CD4-positive, alpha-beta T cell treated with Interleukin-15 for 4 hours (primary cell): Measurements from ENCODE around the gene TLE4.
A peak's percentile ranks its signal among the peaks of the same experiment; 100 is the strongest.

Source experiments
- DNase-seq: peaks from one replicate; pipeline ENCODE4 v3.0.0-alpha.2; 2020; ENCODE audit warnings: low spot score

TLE4 gene

DNA sequence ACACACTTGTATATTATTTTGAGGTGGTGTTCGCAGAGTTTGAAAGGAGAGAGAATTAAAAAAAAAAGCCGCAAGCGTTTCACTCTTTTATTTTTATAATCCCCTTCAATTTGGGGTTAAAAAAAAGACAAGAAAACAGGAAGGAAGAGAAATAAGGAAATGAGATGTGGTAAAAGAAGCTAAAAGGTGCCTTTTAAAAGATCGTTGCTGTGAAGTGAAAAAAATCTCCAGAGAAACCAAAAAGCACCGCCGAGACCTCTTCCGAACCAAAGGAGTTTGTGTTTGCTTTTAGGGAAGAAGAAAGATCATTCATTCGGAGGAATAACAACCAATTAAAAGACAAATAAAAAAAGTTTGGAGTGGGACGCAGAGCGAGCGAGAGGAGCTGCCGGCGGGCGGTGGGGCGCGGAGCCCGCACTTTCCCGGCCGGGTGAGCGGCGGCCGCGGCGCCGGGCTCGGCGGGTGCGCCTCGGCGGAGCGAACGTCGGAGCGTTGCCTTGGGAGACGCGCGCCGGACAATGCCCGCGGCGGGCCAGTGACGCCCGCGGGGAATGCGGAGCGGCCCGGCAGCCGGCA lies 355 bp downstream of the TLE4 start:
- peak; percentile 34 for DNase-seq

DNA sequence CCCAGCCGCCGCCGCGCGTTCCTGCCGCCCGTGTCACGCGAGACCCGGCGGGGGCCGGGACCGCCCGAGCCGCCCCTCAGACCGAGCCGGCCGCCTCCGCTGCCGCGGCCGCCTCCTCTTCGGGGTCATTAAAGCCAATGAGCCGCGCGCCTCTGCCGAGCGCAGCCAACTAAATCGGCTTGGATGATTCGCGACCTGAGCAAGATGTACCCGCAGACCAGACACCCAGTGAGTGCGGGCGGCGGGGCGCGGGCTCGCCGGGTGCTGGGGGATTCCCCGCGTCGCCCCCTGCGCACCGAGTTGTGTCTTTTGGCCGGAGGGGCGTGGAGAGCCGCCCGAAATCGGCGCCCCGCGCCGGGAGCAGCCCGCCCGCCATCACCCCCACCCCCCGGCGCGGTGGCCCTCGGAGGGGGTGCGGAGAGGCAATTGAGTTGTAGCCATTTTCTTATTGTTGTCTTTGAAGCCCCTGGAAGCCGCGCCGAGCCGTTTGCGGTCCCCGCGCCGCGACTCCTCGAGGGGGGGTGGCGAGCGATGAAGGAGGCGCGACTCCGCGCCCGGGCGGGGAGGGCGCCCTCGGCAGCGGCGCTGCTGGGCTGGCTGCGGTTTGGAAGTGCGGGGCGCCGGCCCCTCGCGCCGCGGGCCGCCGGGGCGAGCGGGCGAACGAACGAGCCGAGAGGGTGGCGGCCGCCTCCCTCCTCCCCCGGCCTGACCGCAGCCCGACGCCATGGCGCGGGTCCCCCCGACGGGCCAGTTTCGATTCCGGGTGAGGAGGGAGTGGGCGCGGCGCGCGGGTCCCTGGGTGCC lies 1.0 kb downstream of the TLE4 start:
- DNase-seq: peak; percentile 49

DNA sequence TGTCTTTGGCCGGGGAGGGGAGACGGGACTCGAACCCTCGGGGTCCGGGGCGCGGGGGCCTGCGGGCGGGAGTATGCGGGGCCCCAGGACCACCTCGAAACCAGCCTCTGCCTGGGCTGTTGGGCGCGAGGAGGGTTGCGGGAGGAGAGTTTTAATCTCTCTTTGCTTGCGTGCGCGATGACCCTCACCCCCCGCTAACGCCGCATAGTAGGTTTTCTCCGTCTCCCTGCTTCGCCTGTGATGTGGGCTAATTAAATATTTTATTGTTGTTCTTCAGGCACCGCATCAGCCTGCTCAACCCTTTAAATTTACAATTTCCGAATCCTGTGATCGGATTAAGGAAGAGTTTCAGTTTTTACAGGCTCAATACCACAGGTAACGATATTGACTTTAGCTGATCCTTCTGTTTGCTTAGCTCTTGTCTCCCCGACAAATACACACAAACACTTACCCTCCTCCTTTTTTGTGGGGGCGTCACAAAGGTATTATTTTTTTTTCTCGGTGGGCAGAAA lies 1.7 kb downstream of the TLE4 start:
- peak; percentile 7 for DNase-seq

DNA sequence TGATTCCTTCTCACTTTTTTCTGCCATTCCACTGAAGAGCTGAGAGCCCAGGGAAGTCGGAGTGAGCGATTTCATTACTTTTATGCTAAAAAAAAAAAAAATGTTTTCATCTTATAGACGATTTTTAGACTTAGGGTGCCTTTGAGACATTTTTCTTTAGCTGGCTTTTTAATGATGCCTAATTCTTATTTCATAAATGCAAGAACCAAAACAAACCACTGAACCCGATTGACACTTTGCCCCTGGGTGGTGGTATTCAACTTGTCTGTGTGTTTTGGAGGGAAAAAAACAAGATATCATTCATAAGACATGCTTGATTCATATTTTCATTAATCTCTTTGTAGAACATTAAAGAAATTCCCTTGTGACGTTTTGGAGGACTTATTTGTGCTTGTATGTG lies 2.4 kb downstream of the TLE4 start:
- no peak for DNase-seq

DNA sequence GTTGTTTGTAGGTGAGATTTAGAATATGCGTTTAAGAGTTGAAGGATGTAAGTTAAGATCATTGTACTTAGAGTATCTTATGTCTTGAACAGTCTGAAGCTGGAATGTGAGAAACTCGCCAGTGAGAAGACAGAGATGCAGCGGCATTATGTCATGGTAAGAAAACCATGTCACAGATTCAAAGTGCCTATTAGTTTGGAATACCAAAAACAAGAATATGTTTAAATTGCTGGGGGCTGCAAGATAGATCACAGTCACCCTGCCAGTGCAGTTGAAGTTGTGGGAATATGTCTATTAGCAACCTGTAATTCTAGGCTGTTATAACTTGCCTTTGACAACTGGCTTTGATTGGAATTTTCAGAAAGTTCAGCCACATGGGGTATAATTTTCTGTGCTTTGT lies 3.0 kb downstream of the TLE4 start:
- no peak for DNase-seq

DNA sequence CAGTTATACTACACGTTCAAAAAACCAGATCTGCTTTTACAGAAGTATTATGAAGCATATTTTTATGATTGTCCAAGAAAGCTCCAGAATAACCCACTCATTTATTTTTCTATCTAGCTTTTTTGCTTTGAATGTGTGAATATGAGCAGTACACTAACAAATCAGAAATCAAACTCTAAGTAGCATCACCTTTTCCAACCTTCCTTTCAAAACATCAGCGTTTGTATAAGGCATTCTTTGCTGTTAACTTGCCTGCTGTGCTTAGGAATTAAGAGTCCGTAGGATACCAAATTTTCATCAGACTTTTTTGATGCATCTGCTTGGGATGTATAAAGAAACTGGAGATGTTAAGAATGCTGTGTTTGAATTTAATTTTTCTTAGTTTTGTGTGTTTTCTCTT lies 3.8 kb downstream of the TLE4 start:
- no peak for DNase-seq

DNA sequence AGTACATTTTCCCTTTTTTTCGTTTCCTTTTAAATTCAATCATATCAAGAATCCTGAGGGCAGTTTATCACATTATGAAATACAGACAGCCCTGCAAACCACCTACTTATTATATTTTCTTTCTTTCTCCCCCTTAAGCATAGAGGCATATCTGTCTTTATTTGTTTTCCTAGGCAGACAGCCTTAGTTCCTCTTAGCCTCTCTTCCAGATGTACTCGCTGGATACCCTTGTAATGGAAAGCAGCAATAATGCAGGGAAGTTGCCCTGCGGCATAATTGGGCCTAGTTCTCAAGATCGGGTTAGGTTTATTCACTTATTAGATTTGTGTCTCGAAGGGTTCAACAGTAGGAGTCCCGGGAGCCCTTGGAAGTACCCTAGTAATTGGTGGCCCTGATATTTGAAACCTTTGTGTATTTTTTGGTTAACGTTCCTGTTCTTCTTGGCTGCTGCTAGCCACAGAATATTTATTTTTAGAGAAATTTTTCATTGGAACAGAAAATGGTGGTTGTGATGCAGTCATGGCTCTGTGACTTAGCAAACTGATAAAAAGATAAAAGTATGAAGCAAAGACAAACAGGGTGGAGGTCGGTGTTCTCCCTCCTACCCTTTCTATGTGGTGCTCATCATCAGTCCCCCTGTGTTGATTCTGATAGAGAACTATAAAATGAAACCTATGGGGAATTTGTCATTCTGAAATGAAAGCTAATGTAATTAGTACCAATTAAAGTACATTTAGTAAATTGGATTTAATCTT lies 6.4 kb downstream of the TLE4 start:
- no peak for DNase-seq

DNA sequence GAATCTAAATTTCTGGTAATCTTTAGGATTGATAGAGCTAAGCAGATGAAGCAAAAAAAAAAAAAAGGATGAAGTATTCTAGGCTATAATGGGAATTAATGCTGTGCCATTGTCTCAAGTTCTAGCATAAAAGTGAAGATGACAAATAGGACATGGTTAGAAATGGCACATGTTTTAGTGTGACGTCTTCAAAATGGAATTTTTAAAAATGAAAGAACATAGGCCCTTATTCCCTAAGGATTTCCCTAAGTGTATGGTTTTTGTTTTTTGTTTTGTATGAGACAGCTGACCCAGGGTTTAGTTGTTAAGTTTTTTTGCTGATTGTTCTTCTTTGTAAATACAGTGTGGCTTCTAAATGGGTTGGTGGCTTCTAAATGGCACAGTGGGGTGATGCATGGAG lies 7.1 kb downstream of the TLE4 start:
- no peak for DNase-seq

DNA sequence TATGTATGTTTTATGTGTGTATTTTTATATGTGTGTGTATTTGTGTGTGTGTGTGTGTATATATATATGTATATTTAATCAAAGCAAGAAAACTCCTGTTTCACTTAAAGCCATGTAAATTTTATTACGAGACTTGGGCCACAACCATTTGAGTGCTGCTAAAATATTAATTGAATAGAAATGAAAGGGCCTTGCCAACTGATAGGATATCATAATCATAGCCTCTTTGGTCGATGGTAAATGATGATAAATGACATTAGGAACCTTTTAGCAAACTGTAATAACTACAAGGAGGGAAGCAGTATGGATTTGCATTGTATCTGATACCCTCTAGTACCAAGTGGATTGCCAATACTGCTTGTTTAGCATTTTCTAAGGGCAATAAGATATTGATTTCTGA lies 7.9 kb downstream of the TLE4 start:
- no peak for DNase-seq

DNA sequence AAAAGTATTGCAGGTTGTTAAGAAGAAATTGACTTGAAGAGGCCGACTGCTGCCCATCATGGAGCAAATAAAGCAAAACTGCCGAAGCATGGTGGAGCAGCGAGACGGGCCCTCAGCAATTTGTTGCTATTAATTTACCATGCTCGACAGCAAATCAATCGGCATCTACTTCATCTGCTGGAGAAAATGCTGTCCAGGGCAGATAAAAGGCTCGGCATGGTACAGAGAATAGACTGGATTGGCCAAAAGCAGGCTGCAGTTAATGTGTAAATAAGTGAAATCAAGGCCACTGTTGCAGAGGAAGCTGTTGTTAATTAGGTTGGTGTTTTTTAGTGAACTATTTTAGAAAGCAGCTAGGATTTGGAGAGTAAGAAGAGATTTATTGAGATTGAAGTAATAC lies 8.3 kb downstream of the TLE4 start:
- DNase-seq: no peak

DNA sequence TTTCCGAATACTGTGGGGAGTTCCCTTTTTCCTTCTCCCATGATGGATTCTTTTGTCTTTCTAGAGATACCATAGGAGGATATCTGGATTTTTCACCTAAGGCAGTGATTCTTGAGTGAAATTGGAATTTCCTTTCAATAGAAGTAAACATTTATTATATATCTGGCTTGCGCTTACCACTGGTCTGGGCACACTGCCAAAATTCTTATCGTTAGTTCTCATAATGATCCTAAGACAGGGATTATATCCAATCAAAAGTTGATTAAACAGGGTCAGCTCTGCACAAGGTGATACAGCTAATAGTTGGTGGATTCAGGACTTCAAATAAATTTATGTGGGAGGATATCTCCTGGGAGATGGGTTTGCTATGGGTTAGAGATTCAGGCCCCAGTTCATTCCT lies 9.6 kb downstream of the TLE4 start:
- DNase-seq: peak; percentile 25

DNA sequence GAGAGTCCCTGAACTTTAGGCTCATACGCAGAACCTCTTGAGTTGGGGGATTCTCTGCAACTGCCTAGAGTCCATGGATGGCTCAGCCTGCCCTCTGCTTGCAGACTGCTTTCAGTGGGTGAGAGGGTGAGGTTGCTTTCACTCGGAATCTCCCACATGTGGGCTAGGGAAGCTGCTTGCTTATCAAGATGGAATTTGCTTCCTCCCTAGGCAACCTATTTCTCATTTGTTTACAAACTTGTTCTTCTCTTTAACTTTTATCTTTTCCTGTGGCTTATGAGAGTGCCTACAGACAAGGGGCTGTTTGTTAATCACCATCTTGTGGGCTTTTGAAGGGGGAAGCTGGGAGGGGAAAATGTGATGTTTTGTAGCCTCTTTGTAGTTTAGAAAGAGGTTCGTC lies 10.0 kb downstream of the TLE4 start:
- DNase-seq: peak; percentile 59

DNA sequence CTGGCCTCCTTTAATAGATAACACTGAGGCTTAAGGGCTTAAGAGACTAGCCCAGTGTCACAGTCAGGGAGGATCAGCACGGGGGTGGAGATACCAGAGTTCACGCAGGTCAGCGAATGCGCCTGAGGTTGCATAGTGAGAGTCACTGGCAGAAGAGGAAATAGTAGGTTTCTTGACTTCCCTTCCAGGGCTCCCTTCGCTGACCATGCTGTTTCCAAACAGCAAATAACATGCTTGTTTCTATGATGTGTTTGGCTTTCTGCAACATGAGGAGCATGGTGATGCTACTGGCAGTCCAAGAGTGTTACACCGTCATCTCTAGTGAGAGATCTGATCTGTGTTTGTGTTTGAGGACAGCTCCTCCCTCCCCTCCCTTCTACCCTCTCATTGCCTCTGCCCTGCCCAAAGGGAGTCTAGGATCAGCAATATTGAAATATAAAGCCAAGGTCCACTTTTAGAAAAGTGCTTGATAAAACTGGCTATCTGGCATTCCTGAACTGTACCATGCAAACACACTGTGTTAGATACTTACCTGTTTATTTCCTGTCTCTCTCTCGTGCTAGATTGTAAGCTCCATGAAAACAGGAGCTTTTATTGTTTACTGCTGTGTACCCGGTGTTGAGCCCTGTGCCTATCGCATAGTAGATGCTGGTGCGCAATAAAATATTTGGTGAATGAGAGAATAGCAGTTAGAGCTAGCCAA lies 12.3 kb downstream of the TLE4 start:
- peak; percentile 28 for DNase-seq

DNA sequence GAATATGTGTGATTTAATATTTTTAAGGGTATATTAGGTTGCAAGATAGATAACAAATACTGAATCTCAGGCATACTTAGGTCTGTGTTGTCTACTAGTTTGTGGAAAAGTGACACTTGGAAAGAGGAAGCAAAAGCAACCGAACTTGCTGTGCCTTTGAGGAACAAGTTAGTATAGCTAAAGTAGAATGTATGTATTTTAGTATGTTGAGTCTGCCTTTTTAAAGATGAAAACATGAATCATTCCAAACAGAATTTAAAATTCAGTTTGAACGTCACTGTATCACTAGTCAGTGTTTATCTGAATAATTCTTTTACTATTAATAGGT lies 12.9 kb downstream of the TLE4 start:
- no peak for DNase-seq

DNA sequence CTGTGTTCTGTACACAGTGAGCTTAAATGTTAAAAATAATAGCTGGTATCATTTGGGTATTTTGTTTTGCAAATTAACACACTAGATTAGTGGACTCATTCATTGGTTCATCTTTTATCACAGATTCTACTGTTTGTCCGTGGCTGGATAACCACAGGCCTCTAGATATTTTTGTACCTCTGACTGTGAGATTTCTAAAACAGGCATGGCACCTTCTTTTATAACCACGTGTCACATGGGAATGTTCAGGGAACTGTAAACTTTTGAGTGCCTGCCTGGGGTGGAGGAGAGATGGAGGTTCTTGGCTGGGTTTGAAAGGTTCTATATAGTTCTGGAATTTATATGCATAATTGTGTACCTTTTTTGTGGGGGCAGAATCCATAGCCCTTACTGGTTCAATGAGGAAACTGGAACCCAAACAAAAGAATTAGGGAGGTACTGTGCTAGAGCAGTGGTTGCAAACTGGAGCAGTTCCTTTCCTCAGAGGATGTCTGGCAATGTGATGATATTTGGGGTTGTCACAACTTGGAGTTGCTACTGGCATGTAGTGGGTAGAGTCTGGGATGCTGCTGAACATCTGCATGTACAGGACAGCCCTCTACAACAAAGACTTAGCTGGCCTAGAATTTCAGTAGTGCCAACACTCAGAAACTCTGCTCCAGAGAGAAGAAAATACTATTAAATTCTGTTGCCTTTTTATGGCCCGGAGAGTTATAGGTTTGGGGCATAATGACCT lies 16.9 kb downstream of the TLE4 start:
- no peak for DNase-seq

DNA sequence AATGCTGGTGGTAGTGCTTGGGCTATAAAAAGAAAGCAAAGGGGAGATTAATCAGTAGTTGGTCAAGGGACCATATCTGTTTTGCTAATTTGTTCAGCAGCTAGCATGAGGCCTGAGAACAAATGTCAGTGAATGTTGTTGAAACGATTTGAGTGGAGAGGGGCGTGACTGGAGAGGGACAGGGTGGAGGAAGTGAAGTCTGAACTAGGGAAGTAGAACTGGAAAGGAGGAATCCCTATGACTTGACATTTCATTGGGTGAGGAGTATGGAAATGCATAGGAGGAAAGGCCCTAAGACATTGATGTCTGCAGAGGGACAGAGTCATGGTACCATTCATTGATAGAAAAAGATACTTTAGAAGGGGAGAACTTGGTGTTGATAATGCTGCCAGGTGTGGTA lies 19.7 kb downstream of the TLE4 start:
- DNase-seq: no peak

DNA sequence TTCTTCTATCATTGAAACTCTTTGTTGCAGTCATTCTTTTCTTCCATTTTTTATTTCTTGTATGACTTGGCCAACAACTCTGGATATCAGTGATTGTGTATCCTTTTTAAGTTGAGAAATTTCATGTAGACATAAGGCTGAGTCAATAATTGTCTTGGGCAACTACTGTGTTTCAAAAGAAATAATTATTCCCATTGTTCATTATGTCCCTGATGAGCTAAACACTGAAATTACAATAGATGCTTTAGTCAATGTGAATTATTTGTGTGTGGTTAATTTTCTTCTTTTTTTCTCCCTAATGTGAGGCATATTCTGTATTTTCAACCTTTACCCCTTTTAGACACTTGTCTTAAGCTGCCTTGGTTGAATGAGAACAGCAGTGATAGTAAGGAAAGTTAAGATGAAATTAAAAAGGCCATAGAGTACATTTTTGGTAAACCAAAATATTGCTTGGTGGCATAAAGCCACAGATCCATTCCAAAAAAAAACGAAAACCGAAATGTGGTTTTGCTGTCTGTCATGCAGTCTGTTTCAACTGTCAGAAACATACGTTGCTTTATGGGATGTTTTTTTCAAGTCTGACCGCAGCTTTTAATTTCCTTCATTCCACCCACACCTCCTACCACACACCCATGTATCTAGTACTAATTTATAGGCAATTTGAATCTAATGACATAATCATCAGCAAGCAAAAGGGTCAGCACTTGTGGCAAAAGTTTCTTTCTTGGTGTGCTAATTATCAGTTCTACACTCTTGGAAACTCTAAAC lies 21.1 kb downstream of the TLE4 start:
- DNase-seq: peak; percentile 36

DNA sequence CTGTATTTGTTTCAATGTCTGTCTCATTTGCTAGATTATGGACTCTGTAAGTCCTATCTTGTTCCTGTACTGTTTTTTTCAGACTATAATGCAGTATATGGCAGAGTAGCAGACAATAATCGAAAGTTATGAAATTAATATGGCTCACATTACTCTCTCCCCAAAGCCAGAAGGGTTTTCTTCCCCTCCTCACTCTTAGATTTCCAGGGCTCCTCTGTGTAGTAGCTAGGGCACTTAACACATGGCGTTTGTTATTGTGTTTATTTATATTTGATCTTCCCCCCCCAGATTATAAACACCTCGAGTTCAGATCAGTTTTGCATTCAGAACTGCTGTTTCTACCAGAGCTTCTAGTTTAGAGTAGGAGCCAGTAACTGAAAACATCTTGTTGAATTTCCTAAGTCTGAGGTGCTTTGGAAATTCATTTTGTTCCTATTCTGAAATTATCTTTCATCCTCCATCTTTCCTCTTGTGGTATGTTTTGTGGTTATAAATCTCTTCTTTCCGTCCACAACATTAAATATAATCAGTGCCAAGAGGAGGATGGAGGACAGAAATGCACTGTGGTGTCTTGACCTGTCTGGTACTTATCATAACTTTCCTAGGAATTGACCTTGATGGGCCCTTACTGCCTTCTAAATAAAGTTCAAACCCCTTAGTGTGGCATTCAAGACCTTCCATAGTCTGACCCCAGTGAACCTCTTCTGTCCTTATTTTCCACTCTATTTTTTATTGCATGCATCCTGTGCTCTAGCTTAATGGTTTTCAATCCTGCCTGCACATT lies 27.0 kb downstream of the TLE4 start:
- DNase-seq: no peak

DNA sequence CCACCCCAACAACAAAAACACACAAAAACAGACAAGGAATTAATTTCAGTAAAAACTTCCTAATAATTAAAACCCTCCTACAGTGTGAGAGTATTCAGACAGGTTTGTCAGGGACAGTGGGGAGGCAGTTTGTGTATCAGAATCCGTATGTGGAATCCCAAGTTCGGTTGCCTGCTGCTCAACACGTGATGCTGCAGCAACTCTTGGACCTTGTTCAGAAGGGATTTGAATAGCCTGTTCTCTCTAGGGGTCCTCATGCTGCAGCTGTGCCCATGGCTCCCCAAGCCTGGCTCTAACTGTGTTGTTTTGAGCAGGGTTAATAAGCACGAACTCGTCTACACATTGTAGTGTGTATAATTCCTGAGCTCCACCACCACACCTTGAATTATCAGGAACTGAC lies 28.7 kb downstream of the TLE4 start:
- DNase-seq: no peak

DNA sequence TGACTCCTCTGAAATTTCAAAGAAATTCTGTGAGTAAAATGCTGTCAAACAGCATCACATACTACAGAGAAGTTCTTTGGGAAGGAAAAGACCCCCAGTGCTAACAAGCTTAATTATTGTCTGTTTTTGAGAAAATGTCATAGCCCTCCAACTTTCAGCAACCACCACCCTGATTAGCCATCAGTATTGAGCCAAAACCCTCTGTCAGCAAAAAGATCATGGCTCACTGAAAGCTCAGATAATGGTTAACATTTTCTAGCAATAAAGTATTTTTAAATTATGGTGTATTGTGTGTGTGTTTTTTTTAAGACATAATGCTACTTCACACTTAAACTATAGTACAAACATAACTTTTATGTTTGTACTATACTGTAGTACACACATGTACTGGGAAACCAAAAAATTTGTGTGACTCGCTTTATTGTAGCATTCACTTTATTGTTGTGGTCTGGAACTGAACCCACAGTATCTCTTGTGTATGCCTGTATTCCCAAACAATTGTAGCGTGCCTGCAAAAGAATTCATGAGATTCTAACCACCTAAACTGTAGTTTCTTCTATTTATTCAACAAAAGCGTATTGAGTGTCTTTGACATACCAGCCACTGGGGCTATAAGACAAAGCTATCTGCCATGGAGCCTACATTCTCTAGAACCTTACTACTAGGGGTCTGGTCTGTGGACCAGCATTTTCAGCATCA lies 31.6 kb downstream of the TLE4 start:
- no peak for DNase-seq
